Caco-2 (cell line): ENCODE results near the gene ADAM15. TPM values are rescaled to one million over a fixed set of nuclear protein-coding genes. Genes with fewer than 3 reads are reported as not detected.

Experiments used
- BruUV-seq: library from RNA; stranded (reverse); fragments of 400-500 nt; replicated peaks from 2 replicates; lab custom pipeline; 2021; lab: Mats Ljungman, UMichigan
- CTCF ChIA-PET: fragments of 300-600 bp; sonication (Branson Sonifier 250); formaldehyde crosslinking; loops from one replicate; lab custom pipeline; 2022; ENCODE audit warnings: antibody characterized with exemption; lab: Charles Lee
- POLR2A ChIA-PET: fragments of 300-600 bp; sonication (Branson Sonifier 250); formaldehyde crosslinking; loops from one replicate; lab custom pipeline; 2022; ENCODE audit warnings: antibody characterized with exemption; lab: Charles Lee
- DNase-seq, 2 experiments: peaks; one replicate each; pipeline versions ENCODE4 v3.0.0 to v3.0.0-alpha.2; 2020 to 2022
- H3K27me3 ChIP-seq: replicated peaks from 2 replicates; pipeline ENCODE4 v1.6.0; 2011; ENCODE audit warnings: low read length; ENCODE audit not compliant: control insufficient read depth, insufficient read depth
- H3K36me3 ChIP-seq: 2 replicates; pipeline ENCODE4 v1.5.1; 2011; ENCODE audit warnings: low read length; ENCODE audit not compliant: control insufficient read depth, insufficient read depth
- H3K4me1 ChIP-seq: fragments of 250-450 bp; sonication (Bioruptor Pico); 2 replicates; pipeline ENCODE4 v1.5.1; 2020; ENCODE audit warnings: mild to moderate bottlenecking
- H3K4me3 ChIP-seq: 2 replicates; pipeline ENCODE4 v1.5.1; 2011; ENCODE audit warnings: low read depth, mild to moderate bottlenecking, control low read depth, low read length
- H3K9me3 ChIP-seq: fragments of 250-450 bp; sonication (Bioruptor Pico); 2 replicates; pipeline ENCODE4 v1.5.1; 2020; ENCODE audit warnings: mild to moderate bottlenecking, moderate library complexity
- H3K27ac Mint-ChIP-seq: one replicate; pipeline ENCODE4 v1.8.0; 2022; ENCODE audit warnings: mixed read lengths; ENCODE audit not compliant: unreplicated experiment
- H3K27me3 Mint-ChIP-seq: one replicate; pipeline ENCODE4 v1.8.0; 2022; ENCODE audit warnings: mixed read lengths; ENCODE audit not compliant: insufficient read depth, unreplicated experiment
- H3K36me3 Mint-ChIP-seq: one replicate; pipeline ENCODE4 v1.8.0; 2022; ENCODE audit warnings: mild to moderate bottlenecking, mixed read lengths; ENCODE audit not compliant: insufficient read depth, unreplicated experiment
- H3K4me1 Mint-ChIP-seq: one replicate; pipeline ENCODE4 v1.8.0; 2022; ENCODE audit warnings: low read depth, mixed read lengths; ENCODE audit not compliant: unreplicated experiment
- H3K4me3 Mint-ChIP-seq: one replicate; pipeline ENCODE4 v1.8.0; 2022; ENCODE audit warnings: mild to moderate bottlenecking, moderate library complexity, mixed read lengths; ENCODE audit not compliant: unreplicated experiment
- H3K9me3 Mint-ChIP-seq: one replicate; pipeline ENCODE4 v1.8.0; 2022; ENCODE audit warnings: mixed read lengths; ENCODE audit not compliant: unreplicated experiment
- CTCF ChIP-seq, 2 experiments: fragments of 200-600 bp in 1 of 2; IDR thresholded peaks; 1 replicate in 1 of 2; 2 replicates in 1 of 2; pipeline versions ENCODE4 v1.5.1 to v1.8.0; 2011 to 2022; ENCODE audit warnings: antibody characterized with exemption in 1 of 2, control low read depth in 1 of 2, inconsistent platforms in 1 of 2, low read depth in 1 of 2, low read length in 1 of 2, mild to moderate bottlenecking in 1 of 2, moderate library complexity in 1 of 2; ENCODE audit not compliant: insufficient read depth in 1 of 2, severe bottlenecking in 1 of 2, unreplicated experiment in 1 of 2
- intact Hi-C: fragments of 100-400 bp; cut with micrococcal nuclease; formaldehyde crosslinking; loops from one replicate; pipeline ENCODE4 v1.10.0; 2022; ENCODE audit not compliant: unreplicated experiment
- total RNA-seq: library from RNA; stranded (reverse); gene quantifications from 2 replicates; pipeline ENCODE4 v1.2.3, GENCODE V29; 2022

ADAM15 gene
- total RNA-seq, 1 experiment from 2014 or later = 44.0 TPM

GRCh38 chr1:155037851-155038441, 13.2 kb upstream of the ADAM15 start:
- Mint-ChIP-seq H3K27me3 (peaks cover 4% of the 10 kb centered on the region), H3K4me1 (peaks cover 10% of the 10 kb centered on the region), H3K9me3 (no peaks in the 10 kb centered on the region), H3K27ac (no peak overlapping the region), H3K4me3 (no peak overlapping the region), H3K36me3 (no peaks in the 10 kb centered on the region)
- ChIA-PET POLR2A (no interaction called here), CTCF (interaction anchor here (0.7 to 2.4 kb wide), 5 partner anchors 13 to 66 kb away, joined by 3 to 10 read pairs (median 5); partner anchors contain the start of gene ADAM15)
- Histone ChIP-seq H3K4me1 (no peaks in the 10 kb centered on the region), H3K9me3 (no peaks in the 10 kb centered on the region), H3K4me3 (no peak overlapping the region), H3K36me3 (no peaks in the 10 kb centered on the region), H3K27me3 (no peaks in the 10 kb centered on the region)
- DNase-seq = no peak
- TF ChIP-seq CTCF (IDR thresholded peaks at IDR 0.05; ENCODE audit: insufficient read depth in 1 of 2, low read depth in 1 of 2, low read length in 1 of 2, severe bottlenecking in 1 of 2, unreplicated experiment in 1 of 2) = no peak
- intact Hi-C loops = no loop called here
- BruUV-seq = no TSS peak

- peaks cover 4% of the 10 kb centered on the region for H3K27me3 Mint-ChIP-seq
- no peak for TF ChIP-seq CTCF (IDR thresholded peaks at IDR 0.05; ENCODE audit: insufficient read depth in 1 of 2, low read depth in 1 of 2, low read length in 1 of 2, severe bottlenecking in 1 of 2, unreplicated experiment in 1 of 2)
- H3K27ac Mint-ChIP-seq = no peak overlapping the region
- no peak overlapping the region for H3K4me3 Mint-ChIP-seq
- peaks cover 8% of the 10 kb centered on the region; the same call in 1 of the 2 replicates for H3K4me1 ChIP-seq
- POLR2A ChIA-PET = no interaction called here
- H3K4me3 ChIP-seq = no peak overlapping the region
- no peak for DNase-seq
- intact Hi-C loops = no loop called here
- CTCF ChIA-PET = interaction anchor here (0.6 to 2.4 kb wide), 5 partner anchors 12 to 105 kb away, joined by 3 to 6 read pairs (median 4); partner anchors contain the start of gene ADAM15
- H3K36me3 ChIP-seq = no peaks in the 10 kb centered on the region
- no TSS peak for BruUV-seq
- H3K36me3 Mint-ChIP-seq = no peaks in the 10 kb centered on the region
- no peaks in the 10 kb centered on the region for H3K27me3 ChIP-seq
- no peaks in the 10 kb centered on the region for H3K9me3 Mint-ChIP-seq
- H3K9me3 ChIP-seq = no peaks in the 10 kb centered on the region
- peaks cover 14% of the 10 kb centered on the region for H3K4me1 Mint-ChIP-seq
Observed at GRCh38 chr1:155038602-155039307, 12.4 kb upstream of the ADAM15 start.

GRCh38 chr1:155039308-155039669, 11.8 kb upstream of the ADAM15 start:
- peaks cover 17% of the 10 kb centered on the region for H3K4me1 Mint-ChIP-seq
- intact Hi-C loops = no loop called here
- ChIA-PET POLR2A (no interaction called here), CTCF (interaction anchor here (0.6 to 2.4 kb wide), 6 partner anchors 9 to 155 kb away, joined by 3 to 6 read pairs (median 5); partner anchors contain the start of gene ADAM15)
- Histone ChIP-seq H3K4me1 (peaks cover 10% of the 10 kb centered on the region; the same call in 1 of the 2 replicates), H3K36me3 (no peaks in the 10 kb centered on the region), H3K4me3 (no peak overlapping the region), H3K27me3 (no peaks in the 10 kb centered on the region), H3K9me3 (no peaks in the 10 kb centered on the region)
- no peaks in the 10 kb centered on the region for H3K9me3 Mint-ChIP-seq
- H3K36me3 Mint-ChIP-seq = no peaks in the 10 kb centered on the region
- TF ChIP-seq CTCF (IDR thresholded peaks at IDR 0.05; ENCODE audit: insufficient read depth in 1 of 2, low read depth in 1 of 2, low read length in 1 of 2, severe bottlenecking in 1 of 2, unreplicated experiment in 1 of 2) = no peak
- no peak overlapping the region for H3K4me3 Mint-ChIP-seq
- no peak overlapping the region for H3K27ac Mint-ChIP-seq
- peaks cover 4% of the 10 kb centered on the region for H3K27me3 Mint-ChIP-seq
- DNase-seq = no peak
- BruUV-seq = no TSS peak
